Activated CD8-positive, alpha-beta memory T cell treated with anti-CD3 and anti-CD28 coated beads for 1 hour (primary cell): ENCODE data around the gene PABPN1L.
"Not testable (repeated sequence)": the region's sequence is repeated elsewhere in the genome, so short reads cannot be mapped to it uniquely, and the experiment has no call there.

Experiments
- DNase-seq, 2 donors: peaks; one replicate each; pipeline ENCODE4 v3.0.0-alpha.2; 2020; ENCODE audit warnings: low read depth in 1 of 2; ENCODE audit errors: extremely low read depth in 1 of 2

The PABPN1L gene

DNA sequence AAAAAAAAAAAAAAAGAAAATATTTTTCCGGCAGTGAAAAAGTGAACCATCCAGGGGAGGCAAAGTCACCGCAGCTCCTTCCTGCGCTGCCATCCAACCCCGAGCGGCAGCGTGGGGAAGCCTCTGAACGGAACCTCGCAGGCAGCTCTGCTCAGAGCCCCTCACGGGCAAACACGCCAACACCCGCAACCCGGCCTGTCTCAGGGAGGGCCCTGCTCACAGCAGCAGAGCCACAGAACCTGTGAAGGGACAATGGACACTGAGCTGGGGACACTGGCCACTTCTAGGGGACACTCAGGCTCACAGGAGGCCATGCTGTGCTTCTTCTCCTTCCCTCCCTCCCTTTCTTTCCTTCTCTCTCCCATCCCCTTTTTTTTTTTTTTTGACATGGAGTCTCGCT lies 33.4 kb downstream of the PABPN1L start:
- DNase-seq, result no peak

DNA sequence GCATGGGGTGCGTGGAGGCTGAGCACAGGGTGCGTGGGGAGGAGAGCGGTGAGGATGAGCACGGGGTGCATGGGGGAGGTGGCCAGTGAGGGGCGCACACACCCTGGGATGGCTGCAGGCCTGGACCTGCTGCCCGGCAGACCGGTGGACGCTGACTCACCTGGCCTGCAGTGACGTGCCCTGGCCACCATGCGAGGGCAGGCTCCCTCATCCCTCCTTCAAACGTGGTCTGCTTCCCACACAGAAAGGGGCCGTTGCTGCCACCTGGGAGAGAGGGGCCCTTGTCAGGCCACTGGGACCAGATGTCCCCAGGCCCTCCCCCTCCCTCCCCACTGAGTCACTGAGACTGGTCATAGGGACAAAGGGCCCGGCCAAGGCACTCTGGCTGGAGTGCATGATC lies 34.6 kb downstream of the PABPN1L start:
- DNase-seq, result no peak

DNA sequence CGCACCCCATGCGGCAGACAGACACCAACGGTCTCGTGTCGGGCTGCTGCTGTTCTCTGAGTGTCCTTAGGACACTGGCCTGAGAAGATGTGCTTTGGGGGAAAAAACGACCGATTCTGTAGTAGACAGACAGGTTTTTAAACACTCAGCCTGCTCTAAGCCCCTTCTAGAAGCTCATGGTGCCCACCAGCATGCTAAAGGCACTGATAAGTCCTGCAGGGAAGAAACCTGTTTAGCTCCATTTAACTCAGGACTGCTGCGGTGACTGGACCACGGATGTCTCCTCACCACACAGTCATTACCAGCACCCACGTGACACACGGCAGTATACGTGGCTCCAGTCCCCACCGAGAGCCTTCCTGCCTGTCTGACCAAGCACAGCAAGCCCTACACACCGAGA lies 35.7 kb downstream of the PABPN1L start:
- DNase-seq, result no peak

DNA sequence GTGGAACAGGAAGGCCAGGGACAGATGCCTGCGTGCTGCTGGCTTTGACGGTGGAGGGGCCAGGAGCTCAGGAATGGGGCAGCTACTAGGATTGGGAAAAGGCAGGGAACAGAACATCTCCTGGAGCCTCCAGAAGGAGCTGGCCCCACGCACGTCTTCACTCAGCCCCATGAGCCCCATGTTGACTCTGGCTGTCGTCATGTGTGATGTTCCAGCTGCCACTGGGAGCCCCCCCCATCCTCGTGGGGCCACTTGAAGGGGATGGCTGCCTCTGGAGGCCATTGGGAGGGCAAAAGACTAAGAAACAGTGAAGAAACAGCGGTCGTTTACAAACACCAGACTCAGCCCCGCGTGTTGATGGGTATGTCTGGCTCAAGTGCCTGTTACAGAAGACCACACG lies 36.2 kb downstream of the PABPN1L start:
- no peak for DNase-seq

DNA sequence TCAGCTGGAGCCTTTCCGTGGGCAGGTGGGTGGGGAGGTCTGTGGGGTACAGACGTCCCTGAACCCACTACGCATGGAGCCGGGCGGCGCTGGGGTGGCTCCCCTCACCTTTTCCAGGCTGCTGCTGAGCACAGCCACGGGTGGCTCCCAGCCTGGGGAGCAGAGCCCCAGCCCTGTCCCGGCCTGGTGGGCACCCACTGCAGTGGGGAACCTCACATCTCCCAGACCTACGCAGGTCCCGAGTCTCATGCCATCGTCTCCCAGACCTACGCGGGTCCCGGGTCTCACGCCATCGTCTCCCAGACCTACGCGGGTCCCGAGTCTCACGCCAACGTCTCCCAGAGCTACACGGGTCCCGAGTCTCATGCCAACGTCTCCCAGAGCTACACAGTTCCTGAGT lies 37.7 kb downstream of the PABPN1L start:
- DNase-seq, result no peak

DNA sequence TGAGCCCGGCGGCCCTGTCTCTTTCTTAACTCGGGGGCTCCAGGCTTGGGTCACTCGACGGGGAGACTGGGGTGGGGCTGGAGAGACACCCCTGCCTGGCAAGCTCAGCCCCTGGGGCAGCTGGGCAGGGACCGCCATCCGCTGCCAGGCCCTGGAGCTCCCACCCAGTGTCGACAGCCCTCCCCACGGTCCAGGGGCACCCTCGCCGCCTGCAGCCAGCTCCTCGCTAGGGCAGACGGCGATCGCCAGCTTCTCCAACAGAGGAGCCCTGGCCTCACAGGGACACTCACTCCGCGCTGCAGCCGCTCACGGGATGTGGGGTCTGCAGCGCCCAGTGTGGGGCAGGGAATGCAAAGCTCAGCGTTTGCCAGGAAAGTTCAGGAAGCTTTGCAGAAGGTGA lies 38.7 kb downstream of the PABPN1L start:
- DNase-seq, result no peak

DNA sequence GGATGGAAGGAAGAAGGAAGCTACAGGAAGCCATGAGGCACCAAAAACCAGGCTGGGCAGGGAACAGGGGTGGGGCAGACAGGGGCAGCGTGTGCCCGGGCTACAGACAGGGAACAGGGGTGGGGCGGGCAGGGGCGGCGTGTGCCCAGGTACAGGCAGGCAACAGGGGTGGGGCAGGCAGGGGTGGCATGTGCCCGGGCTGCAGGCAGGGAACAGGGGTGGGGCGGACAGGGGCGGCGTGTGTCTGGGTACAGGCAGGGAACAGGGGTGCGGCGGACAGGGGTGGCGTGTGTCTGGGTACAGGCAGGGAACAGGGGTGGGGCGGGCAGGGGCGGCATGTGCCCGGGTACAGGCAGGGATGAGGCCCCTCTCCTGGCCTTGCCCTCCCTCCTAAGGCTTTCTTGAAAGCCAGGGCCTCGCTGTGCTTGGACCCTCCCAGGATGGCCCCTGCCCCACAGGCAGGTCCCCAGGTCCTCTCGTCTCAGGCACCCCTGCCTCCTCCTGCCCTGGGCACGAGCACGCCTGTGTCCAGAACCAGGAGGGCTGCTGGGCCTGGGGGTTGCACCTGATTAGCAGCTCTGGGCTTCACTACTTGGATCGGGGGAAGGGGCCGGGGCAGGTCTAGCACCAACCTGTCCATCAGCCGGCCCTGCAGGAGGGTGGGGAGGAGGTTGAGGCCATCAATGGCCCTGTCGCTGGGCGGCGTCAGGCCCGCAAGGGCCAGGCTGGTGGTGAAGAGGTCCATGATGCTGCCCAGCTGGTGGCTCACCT lies 40.2 kb downstream of the PABPN1L start:
- DNase-seq, result no peak

DNA sequence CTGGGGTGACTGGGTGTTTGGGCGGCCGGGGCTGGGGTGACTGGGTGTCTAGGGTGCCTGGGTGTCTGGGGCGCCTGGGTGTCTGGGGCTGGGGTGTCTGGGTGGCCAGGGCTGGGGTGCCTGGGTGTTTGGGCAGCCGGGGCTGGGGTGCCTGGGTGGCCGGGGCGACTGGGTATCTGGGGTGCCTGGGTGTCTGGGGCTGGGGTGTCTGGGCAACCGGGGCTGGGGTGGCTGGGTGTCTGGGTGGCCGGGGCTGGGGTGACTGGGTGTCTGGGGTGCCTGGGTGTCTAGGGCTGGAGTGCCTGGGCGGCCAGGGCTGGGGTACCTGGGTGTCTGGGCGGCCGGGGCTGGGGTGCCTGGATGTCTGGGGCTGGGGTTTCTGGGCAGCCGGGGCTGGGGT lies 41.3 kb downstream of the PABPN1L start:
- no peak for DNase-seq

DNA sequence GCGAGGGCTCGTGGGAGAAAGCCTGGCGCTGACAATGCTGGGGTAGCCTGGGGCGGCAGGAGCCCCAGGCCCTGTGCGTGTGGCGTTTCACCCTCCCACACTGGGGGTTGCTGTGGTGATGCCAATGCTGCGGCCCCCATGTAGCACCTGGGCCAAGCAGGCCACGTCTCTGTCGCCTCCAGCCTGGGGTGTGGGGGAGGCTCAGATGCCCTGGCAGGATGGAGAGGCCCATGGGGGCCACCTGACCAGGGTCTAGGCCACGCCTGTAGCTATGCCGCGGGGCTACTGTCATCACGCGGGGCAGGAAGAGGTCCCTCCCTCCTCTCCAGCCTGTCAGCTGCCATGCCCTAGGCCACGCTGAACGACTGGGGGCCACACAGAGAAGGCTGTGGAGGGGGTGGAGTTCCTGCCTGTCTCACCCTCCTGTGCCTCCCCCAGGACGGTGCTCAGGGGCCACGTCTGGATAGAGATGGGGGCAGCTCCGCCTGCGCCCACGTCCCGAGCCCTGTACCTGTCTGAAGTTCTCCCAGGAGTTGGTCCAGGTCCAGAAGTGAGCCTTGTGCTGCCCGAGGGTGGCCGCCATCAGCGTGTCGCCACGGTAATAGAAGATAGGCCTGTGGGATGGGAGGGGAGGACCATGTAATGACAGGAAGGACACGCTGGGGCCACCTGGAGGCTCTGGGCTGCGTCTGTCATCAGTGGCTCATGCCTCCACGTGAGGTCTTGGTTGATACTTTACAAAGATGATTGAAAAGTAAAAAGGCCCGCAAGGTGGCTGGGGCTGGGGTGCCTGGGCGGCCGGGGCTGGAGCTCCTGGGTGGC lies 42.0 kb downstream of the PABPN1L start:
- no peak for DNase-seq

DNA sequence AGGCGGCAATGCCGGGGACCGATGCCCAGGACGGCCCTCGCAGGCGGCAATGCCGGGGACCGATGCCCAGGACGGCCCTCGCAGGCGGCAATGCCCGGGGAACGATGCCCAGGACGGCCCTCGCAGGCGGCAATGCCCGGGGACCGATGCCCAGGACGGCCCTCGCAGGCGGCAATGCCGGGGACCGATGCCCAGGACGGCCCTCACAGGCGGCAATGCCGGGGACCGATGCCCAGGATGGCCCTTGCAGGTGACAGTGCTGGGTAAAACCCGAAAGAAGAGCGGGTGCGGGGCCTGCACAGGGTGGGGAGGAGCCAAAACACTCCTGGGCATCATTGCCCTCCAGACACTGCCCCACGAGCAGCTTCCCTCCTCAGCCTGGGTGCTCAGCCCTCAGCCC lies 42.8 kb downstream of the PABPN1L start:
- not testable (repeated sequence) for DNase-seq

DNA sequence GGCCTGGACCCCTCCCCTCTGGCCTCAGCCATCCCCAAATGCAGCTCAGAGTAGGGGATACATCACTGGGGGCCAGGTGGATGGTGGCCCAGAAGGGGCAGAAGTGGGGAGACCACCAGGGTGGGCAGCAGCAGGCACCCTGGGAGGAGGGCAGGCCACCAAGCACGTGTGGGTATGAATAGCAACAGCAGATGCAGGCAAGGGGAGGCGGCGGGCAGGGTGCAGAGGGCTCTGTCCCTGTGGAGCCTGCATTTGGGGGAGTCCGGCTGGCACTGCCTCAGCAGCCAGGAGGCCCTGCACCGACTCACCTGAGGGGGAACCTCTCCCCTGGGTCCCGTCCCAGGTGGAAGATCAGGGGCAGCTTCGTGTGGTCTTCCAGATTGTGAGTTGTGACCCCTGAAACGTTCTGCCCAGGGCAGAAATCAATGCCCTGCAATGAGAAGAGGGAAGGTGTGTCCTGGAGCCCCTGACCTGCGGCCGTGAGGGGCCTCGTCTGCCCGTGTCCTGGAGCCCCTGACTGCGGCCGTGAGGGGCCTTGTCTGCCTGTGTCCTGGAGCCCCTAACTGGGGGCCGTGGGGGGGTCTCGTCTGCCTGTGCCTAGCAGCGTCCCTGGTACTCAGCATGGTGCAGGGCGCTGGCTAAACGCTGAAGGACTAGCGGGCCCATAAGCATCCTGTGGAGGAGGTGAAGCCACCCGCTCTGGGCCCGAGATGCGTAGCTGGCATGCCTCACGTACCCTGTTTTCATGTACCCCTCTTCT lies 44.0 kb downstream of the PABPN1L start:
- no peak for DNase-seq

DNA sequence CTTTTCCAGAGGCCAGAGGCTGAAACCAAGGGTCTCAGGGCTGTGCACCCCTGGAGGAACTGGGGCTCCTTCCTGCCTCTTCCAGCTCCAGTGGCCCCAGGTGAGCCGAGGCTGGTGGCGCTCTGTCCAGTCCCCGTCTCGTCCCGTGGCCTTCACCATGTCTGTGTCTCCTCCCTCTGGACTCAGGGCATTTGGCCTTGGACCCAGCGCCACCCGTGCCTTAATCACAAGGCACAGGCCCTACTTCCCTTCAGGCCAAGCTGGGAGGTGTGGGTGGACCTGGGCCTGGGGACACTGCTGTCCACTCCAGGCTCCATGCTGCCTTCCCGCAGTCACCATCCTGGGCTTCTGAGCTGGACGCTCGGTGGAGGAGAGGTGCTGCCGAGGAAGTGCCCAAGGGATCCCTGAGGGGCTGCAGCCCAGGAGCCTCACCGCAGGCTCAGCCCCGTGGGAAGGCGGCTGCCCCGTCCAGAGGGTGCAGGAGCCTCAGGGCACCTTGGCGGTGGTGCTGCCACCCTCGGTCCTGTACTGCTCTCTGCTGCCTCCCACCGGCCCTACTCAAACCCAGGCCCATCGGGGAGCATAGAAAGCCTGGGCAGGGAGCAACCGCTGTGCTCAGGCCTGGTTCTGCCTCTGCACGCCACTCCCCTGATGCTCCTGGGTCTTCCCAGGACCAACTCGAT lies 45.2 kb downstream of the PABPN1L start:
- DNase-seq, result no peak

DNA sequence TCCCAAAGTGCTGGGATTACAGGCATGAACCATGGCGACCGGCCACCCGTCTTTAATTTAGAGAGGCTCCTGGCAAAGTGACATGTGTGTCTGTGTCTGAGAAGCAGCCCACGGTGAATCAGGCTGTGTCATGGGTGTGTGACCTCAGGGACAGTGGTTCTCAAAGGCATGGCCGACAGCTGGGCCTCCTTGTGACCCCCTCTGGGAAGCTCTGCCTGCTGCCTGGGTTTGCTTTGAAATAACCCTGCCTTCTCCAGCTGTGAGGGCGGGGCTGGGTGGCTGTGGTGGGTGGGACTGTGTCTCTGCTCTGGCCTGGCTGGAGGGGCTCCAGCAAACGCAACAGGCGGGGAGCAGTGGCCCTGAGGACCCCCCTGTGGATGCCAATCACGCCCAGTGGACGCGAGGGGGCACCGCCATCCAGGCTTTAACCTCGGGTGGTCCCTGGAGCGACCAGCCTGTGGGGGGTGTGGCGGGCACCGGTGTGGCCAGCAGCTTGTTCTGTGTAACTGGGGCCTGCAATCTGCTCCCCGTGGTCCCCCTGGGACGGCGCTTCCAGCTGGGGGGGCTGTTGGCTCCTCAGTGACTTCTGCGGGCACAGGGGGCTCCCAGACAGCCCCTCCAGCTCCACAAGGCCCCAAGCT lies 46.0 kb downstream of the PABPN1L start:
- DNase-seq, result no peak

DNA sequence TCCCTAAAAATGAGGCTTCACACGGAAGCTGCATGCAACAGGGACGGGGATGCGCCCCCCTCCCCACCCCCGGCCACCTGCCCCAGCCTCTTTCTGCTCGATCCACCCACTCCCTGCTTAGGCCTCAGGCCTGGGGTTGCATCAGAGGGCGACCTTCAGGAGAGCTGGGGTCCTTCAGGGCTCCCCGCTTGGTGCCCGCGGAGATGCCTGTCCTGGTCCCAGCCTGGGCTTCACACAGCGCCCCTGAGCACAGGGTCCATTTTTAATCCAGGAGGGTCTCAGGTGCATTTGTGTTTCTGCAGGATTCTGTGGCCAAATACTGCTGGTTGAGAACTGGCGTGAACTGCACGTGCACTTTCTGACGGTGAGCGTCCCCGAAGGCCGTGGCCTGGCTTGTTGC lies 47.3 kb downstream of the PABPN1L start:
- DNase-seq, result no peak

DNA sequence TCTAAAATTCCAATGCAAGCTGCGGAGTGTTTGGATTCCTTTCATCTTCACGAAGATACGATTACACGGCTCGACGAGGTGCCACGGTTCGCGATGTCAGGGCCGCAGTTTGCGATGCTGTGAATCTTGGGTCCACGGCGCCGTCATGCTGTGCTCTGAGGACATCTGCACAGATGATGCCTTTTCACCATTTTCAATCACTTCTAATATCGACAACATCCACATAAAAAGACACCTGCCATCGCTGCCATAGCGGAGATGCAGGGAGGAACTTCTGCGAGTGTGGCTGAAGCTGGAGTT lies 47.9 kb downstream of the PABPN1L start:
- DNase-seq, result no peak

DNA sequence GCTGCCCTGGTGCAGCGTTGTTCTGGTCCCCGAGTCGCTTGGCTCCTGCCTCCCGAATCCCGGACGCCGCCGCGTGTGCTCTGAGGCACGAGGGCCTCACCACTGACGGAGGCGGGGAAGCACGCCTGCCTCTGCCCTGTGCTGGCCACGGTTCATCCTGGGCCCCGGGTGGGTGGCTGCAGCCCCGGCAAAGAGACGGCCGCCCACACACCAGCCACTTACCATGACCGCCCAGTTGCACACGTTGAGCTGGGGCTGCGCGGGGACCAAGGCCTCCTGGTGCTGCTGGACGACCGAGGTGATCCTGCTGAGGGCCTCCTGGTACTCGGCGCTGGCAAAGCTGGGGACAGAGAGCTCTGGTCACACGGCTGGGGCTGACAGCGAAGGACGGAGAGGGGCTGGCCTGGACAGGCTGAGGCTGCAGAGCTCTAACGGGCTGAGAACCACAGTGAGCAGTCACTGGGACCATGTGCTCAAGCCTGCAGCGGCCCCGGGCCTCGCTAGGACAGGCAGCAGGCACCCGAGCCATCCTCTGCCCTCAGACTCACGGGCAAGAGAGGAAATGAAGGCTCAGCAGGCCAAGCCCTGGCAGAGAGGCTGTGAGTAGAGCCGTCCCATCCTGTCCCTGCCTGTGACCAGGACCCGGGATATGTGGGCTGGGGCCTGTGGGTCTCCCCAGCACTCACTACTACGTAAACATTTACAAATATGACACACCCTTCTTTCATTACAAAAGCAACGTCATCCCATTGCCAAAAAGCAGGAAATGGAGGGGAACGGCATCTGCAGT lies 48.5 kb downstream of the PABPN1L start:
- DNase-seq, result no peak

DNA sequence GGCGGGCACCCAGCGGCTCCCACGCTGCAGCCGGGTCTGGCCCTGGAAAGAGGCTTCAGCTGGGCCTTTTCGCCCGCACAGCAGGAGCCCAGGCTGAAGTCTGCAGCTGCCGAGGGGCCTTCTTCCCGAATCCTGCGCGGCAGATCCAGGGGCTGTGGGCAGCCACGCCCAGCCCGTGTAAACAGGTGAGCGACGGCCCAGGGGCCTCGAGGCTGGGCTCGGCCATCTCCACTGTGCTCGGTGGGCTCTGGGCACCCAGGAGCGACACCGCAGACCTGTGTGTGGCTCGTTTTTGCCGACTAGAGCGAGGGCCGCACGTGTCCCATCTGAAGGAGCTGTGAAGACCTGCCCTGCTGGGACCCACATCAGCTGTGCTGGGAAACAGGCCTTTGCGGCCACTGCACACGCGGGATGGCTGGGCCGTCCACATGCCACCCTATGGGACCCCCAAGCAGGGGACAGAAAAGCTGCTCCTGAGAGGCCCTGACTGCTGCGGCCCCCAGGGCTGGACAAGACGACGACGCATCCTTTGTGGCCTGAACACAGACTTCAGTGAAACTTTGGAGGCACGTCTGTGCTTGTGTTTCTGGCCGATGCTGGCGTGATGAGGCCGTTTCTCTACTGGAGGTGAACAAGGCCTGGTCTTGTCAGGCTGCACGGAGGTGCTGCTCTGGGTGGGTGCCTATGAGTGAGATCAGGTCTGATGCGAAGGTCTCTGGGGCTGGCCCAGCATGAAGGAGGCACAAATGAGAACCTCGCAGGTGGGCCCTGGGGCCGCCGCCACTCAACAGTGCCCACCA lies 49.5 kb downstream of the PABPN1L start:
- no peak for DNase-seq

DNA sequence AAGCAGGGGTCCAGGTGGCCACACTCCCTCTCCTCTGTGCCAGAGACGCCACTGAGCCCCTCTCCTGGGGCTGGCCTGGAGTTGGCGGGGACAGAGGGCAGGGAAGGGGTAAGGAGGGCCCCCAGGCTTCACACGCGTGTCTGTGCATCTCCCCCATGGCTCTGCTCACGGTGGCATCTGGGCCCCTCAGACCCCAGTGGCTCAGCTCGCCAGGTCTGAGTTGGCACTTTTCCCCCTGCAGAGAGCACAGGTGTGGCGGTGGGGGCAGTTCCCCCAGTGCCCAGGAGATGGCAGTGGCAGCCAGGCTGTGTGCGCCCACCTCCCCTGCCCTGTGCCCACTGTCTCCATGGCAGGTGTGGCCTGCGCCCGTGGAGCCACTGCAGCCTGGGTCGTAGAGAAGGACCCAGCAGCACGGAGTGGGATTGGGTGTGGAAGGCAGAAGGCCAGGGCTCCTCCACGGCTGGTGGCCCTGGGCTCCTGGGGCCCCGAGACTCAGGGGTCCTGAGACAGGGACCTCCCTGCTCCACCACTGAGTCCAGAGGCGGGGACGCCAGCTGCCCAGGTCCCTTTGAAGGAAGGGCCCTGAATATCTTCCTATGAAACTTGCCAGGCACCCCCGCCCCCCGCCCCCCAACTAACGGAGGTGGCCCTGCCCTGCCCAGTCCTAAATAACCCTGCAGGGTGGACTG lies 50.4 kb downstream of the PABPN1L start:
- DNase-seq, result peak in 1 of 2 donors; percentile 34

DNA sequence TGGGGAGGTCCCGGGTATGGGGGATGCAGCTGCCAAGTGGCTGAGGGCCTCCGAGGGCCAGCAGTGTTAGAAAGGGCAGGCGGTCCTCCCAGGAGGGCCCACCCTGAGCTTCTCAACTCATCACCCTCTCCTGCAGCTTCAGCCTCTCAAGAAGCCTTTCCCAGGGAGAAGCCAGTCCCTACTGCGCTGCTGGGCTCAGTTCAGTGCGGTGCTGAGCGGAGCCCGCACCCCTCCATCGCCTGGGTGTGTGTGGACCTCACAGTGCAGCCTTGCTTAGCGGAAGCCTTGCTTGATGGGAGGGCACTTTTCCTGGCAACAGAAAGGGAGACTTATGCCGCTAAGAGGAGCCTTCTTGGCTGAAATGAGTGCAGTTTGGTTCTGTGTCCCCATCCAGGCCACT lies 51.2 kb downstream of the PABPN1L start:
- no peak for DNase-seq
